ENCODE measurements around the gene WHAMM.

Gene WHAMM

DNA sequence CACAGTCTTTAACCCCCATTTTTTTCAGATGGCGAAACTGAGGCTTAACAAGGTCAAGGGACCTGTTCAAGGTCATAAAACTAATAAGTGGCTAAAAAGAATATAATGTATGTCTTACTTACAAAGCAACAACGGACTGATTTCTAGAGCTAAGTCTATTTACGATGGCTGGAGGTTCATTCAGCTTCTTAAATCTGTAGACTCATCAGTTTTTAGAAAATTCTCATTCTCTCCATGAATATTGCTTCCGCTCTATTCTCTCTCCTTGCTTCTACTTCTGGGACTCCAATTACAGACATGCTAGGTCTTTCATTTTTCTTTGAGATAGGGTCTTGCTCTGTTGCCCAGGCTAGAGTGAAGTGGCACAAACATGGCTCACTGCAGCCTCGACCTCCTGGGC, 68.9 kb downstream of the WHAMM start:
- H3K4me3 ChIP-seq (ENCODE audit: low read length) = no peak overlapping the region
- no peak for TF ChIP-seq ZNF274 (IDR thresholded peaks at IDR 0.05; ENCODE audit: low read depth, low read length)

DNA sequence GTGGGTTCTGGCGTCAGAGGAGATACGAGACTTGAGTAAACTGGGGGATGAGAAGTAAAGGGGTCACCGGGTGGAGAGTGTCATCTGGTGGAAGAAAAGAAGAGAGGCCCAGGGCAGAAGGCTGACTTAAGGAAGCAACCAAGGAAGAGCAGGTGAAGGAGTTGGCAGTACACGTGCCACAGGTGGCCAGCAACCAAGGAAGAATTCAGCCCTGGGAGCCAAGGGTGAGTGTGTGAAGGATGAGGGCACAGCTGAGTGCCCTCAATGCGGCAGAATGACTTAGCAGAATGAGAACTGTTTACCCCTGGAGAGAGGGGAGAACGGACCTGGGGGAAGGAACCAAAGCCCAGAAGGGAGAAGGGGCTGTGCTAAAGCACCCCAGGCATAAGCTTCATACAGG, 71.3 kb downstream of the WHAMM start:
- TF ChIP-seq ZNF274 (IDR thresholded peaks at IDR 0.05; ENCODE audit: low read depth, low read length) = no peak
- no peak overlapping the region for H3K4me3 ChIP-seq (ENCODE audit: low read length)

- H3K4me3 ChIP-seq (ENCODE audit: low read length) = no peak overlapping the region
- TF ChIP-seq ZNF274 (IDR thresholded peaks at IDR 0.05; ENCODE audit: low read depth, low read length) = no peak
Measured at GRCh38 chr15:82881747-82882146, 72.3 kb downstream of the WHAMM start.

DNA sequence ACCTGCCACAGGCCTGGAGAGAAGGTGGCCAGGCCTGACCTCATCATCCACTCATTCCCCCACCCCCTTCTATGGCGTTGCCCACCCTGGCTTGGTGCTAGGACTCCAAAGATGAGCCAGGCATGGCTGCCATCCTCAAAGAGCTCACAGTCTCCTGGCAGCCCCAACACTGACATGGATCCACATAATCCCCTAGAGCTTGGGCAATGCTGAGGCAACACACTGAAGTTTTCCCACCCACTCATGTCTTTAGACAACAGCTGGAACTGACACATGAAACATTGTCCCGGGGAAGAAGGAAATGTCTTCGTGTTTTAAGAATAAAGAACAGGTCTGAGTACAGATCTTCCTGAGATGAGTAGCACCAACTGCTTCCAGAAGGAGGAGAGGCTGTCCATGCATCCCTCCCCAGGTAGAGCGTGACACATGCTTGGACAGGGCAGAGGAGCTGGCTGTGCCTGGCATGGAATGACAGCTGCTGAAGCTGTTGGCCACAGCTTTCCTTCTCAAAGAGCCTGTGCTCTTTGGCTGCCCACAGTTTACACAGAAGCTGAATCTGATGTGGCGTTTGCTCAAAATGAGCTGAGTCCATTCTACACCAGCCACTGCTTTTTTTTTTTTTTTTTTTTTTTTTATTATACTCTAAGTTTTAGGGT, 73.0 kb downstream of the WHAMM start:
- H3K4me3 ChIP-seq (ENCODE audit: low read length) = no peak overlapping the region
- TF ChIP-seq ZNF274 (IDR thresholded peaks at IDR 0.05; ENCODE audit: low read depth, low read length) = no peak

Measured in GM08714 (cell line).